Activated T-cell treated with anti-CD3 and anti-CD28 coated beads for 48 hours (primary cell): ENCODE measurements around the gene KDM6B.

Experiments used
- DNase-seq: peaks from one replicate; pipeline ENCODE4 v3.0.0-alpha.2; 2020; ENCODE audit warnings: low read depth

KDM6B gene

DNA sequence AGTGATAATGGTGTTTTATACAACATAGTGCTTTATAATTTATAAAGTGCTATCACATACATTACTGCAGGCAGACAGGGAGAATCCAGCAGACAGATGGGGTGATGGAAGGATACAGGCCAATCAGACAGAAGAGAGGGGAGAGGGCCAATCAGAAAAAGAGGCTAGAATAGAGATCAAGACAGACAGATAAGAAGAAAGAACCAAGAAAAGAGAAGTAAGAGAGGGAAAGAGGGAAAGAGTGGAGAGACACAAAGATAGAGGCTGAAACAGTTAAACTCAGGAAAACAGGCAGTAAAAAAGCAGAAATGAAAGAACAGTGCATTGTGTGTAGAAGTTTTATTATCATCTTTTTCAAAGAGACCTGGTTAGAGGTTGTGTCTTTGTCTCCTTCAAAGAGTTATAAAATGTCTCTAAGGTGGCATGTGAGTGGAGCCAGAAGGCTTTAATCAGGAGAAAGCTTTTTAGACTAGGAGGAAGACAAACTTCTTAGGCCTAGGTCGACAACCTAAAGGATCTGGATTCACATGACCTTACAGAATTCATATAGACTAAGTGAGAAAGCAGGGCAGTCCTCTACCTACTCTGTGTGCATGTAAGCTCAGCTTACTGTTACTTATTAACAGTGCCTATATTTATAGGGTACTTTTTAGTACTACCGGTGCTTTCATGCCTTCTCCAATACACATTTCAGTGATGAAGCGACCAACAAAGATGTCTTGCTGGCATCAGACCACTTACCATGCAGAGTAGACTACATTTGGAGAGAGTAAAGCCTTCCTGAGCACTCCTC, 46.3 kb downstream of the KDM6B start:
- no peak for DNase-seq

DNA sequence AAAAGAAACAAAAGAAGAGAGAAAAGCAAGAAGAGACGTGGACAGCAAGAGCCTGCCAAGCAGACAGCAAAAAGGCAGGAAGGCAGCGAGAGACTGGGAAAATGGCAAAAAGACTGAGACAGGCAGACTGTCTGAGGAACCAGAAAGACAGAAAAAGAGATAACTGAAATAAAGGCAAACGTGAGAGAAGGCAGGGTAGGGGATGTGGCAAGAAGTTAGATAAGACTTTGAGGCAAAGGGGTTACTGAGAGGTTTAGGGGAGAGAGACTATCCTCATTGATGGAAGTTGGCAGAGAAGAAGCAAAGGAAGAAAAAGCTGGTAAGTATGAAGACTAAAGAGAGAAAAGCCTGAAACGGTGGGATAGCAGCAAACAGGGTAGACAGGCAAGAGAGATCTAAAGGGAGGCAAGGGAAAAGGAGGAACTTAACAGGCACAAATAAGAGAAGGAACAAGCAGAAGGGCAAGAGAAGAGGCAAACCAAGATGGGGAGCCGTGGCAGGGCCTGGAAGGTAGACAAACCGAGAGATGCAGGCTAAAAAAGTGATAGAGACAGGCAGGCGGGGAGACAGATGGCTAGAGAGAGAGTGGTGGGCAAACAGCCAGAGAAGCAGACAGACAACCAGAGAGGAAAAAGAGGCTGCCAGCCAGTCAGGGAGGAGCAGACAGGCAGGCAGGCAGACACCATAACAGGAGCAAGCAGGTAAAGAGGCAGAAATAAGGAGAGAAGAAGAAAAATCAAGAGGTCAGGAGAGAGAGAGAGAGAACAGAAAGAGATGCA, 47.4 kb downstream of the KDM6B start:
- no peak for DNase-seq

DNA sequence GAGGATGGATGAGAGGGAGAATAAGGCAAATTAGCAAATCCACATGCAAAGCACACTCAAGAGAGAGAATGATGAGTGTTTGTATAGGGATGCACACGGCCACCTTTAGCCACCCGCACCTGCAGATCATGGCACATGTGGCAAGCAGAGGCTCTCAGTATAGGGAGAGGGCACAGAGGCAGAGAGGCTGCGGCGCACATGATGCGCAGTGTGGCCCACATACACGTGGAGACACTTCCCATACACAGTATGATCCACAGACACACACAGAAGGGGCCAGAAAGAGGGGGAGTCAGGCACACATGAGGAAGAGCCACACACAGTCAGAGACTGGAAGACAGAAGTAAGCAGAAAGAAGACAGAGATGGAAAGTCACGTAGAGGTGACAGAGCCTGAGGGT, 48.1 kb downstream of the KDM6B start:
- no peak for DNase-seq

DNA sequence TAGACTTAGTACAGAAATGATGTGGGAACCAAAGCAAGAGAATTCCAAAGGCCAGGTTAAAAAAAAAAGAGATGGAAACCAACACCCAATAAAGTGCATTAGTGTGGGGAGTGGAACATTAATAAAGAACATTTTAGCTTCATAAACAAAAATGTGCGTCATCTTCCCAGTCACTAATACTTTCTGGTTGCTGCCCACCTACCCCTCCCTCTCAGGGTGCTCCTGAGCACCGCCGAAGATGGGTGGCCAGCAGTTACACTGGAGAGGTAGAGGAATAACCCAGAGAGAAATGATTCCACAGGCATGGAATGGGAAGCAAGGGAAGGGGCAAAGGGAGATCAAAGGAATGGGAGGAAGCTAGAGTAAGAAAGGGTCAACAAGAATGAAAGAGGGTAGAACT, 48.6 kb downstream of the KDM6B start:
- DNase-seq: no peak
